Measurements from ENCODE around the gene C1orf105.

C1orf105 gene

GRCh38 chr1:172397633-172398032, 22.9 kb upstream of the C1orf105 start:
- no peak for DNase-seq

GRCh38 chr1:172398193-172398592, 22.3 kb upstream of the C1orf105 start:
- peak in 1 of 2 experiments; percentile 29 for DNase-seq

GRCh38 chr1:172398970-172399755, 21.3 kb upstream of the C1orf105 start:
- peak; percentile 87 to 88 for DNase-seq

- no peak for DNase-seq
Measured at GRCh38 chr1:172399756-172400721, 20.4 kb upstream of the C1orf105 start.

GRCh38 chr1:172400722-172401105, 19.8 kb upstream of the C1orf105 start:
- DNase-seq, result no peak

GRCh38 chr1:172401477-172401876, 19.0 kb upstream of the C1orf105 start:
- DNase-seq, result no peak

GRCh38 chr1:172401892-172402291, 18.6 kb upstream of the C1orf105 start:
- peak in 1 of 2 experiments; percentile 22 for DNase-seq

- peak in 1 of 2 experiments; percentile 13 for DNase-seq
Measured at GRCh38 chr1:172402878-172403569, 17.5 kb upstream of the C1orf105 start.

GRCh38 chr1:172404121-172404520, 16.4 kb upstream of the C1orf105 start:
- DNase-seq, result peak in 1 of 2 experiments; percentile 48

- DNase-seq, result no peak
Measured at GRCh38 chr1:172405912-172406311, 14.6 kb upstream of the C1orf105 start.

- DNase-seq, result no peak
Measured at GRCh38 chr1:172406968-172407367, 13.5 kb upstream of the C1orf105 start.

GRCh38 chr1:172408958-172409357, 11.5 kb upstream of the C1orf105 start:
- DNase-seq, result no peak

- DNase-seq, result no peak
Measured at GRCh38 chr1:172410027-172410426, 10.5 kb upstream of the C1orf105 start.

- no peak for DNase-seq
Measured at GRCh38 chr1:172411791-172412338, 8.6 kb upstream of the C1orf105 start.

GRCh38 chr1:172414331-172414730, 6.2 kb upstream of the C1orf105 start:
- no peak for DNase-seq

- DNase-seq, result no peak
Measured at GRCh38 chr1:172416496-172417035, 3.9 kb upstream of the C1orf105 start.

GRCh38 chr1:172417557-172417956, 2.9 kb upstream of the C1orf105 start:
- DNase-seq, result no peak

- peak; percentile 47 to 88 for DNase-seq
Measured at GRCh38 chr1:172421974-172422604, 1.6 kb downstream of the C1orf105 start.

- DNase-seq, result no peak
Measured at GRCh38 chr1:172423336-172423735, 2.9 kb downstream of the C1orf105 start.

GRCh38 chr1:172425339-172425738, 4.9 kb downstream of the C1orf105 start:
- DNase-seq, result no peak

GRCh38 chr1:172427191-172427590, 6.7 kb downstream of the C1orf105 start:
- DNase-seq, result no peak

Data from NCI-H446 (cell line).